H1 (cell line): ENCODE results near the gene PDE8A. TPM values are rescaled to one million over a fixed set of nuclear protein-coding genes. Genes with fewer than 3 reads are reported as not detected.

Experiments used
- EP300 ChIP-seq, 2 experiments: IDR thresholded peaks; 1 replicate in 1 of 2; 2 replicates in 1 of 2; pipeline ENCODE4 v1.6.1; 2011 to 2012; ENCODE audit warnings: low read depth in 2 of 2, low read length in 2 of 2, mild to moderate bottlenecking in 2 of 2, borderline replicate concordance in 1 of 2, inconsistent platforms in 1 of 2, moderate library complexity in 1 of 2
- TAF1 ChIP-seq: IDR thresholded peaks from 2 replicates; pipeline ENCODE4 v1.6.1; 2011; ENCODE audit warnings: mild to moderate bottlenecking, low read depth, low read length
- polyA plus RNA-seq, 7 experiments: library from polyadenylated mRNA; depleted of rRNA in 3 of 7; stranded (reverse) in 5 of 7; unstranded in 2 of 7; fragments of >200 nt in 5 of 7; fragments of 200-250 nt in 2 of 7; gene quantifications; 1 replicate in 5 of 7; 2 replicates in 1 of 7; 4 replicates in 1 of 7; pipeline versions ENCODE4 v1.2.1 to v1.2.3, GENCODE V29; 2011 to 2013; ENCODE audit warnings: missing spikeins in 2 of 7, mixed read lengths in 2 of 7
- total RNA-seq: library from RNA; stranded (reverse); fragmentation: NEBNext Ultra II Directional; extraction: Animal tissue kit (Norgen Biotek cat#: 25700); gene quantifications from 2 replicates; pipeline ENCODE4 v1.2.1, GENCODE V29; 2021
- TF ChIP-seq, protein P1 (sequence below): IDR thresholded peaks from 2 replicates; pipeline ENCODE4 v1.6.1; 2012; ENCODE audit warnings: inconsistent platforms

The PDE8A gene
- total and polyA plus RNA-seq, 2 of the 8 experiments (the other 6 are each of a cell fraction or from before 2014, with no cell fraction given) = 6.9 to 7.8 TPM

DNA sequence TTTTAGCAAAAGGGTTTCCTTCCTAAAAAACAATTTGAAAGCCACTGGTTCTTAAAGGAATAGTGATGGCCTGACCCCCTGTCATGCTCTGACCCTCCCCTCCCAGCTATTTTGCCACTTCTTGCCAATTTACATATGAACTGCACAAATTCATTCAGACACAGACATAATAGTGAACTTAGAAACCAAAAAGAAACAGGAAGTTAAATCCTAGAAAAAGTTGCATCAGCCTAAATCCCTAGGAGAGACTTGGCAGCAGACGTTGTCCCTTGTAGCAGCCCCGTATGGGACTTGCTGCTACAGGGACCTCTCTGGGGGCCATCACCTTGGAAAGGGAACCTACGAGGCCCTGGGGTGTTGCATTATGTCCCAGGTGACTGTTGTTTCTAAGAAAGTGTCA is 14.3 kb upstream of the PDE8A start (continued):
- TF ChIP-seq, protein P1, sequence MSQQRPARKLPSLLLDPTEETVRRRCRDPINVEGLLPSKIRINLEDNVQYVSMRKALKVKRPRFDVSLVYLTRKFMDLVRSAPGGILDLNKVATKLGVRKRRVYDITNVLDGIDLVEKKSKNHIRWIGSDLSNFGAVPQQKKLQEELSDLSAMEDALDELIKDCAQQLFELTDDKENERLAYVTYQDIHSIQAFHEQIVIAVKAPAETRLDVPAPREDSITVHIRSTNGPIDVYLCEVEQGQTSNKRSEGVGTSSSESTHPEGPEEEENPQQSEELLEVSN = no peak
- TF ChIP-seq EP300 (IDR thresholded peaks at IDR 0.05; ENCODE audit: borderline replicate concordance in 1 of 2, low read depth in 2 of 2, low read length in 2 of 2) (no peak), TAF1 (no peak)
